ENCODE data around the gene FAM120A.
A peak's percentile ranks its signal among the peaks of the same experiment; 100 is the strongest.

The FAM120A gene

GRCh38 chr9:93476924-93477323, 25.4 kb downstream of the FAM120A start:
- TF ChIP-seq, protein P1, sequence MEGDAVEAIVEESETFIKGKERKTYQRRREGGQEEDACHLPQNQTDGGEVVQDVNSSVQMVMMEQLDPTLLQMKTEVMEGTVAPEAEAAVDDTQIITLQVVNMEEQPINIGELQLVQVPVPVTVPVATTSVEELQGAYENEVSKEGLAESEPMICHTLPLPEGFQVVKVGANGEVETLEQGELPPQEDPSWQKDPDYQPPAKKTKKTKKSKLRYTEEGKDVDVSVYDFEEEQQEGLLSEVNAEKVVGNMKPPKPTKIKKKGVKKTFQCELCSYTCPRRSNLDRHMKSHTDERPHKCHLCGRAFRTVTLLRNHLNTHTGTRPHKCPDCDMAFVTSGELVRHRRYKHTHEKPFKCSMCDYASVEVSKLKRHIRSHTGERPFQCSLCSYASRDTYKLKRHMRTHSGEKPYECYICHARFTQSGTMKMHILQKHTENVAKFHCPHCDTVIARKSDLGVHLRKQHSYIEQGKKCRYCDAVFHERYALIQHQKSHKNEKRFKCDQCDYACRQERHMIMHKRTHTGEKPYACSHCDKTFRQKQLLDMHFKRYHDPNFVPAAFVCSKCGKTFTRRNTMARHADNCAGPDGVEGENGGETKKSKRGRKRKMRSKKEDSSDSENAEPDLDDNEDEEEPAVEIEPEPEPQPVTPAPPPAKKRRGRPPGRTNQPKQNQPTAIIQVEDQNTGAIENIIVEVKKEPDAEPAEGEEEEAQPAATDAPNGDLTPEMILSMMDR (IDR thresholded peaks at IDR 0.05; ENCODE audit: low read depth, low read length), result no peak
- no peak overlapping the region for H3K4me3 ChIP-seq (replicated peaks in 1 of 2; ENCODE audit: low read depth in 2 of 2, low read length in 2 of 2)
- no peak for DNase-seq (ENCODE audit: low read depth in 2 of 2)

- TF ChIP-seq, protein P1 (IDR thresholded peaks at IDR 0.05; ENCODE audit: low read depth, low read length), result no peak
- DNase-seq (ENCODE audit: low read depth in 2 of 2), result no peak
- H3K4me3 ChIP-seq (replicated peaks in 1 of 2; ENCODE audit: low read depth in 2 of 2, low read length in 2 of 2), result no peak overlapping the region
Measured at GRCh38 chr9:93477397-93477796, 25.9 kb downstream of the FAM120A start.

- no peak overlapping the region for H3K4me3 ChIP-seq (replicated peaks in 1 of 2; ENCODE audit: low read depth in 2 of 2, low read length in 2 of 2)
- TF ChIP-seq, protein P1 (IDR thresholded peaks at IDR 0.05; ENCODE audit: low read depth, low read length), result no peak
- DNase-seq (ENCODE audit: low read depth in 2 of 2), result peak; percentile 61 to 68
Measured at GRCh38 chr9:93479726-93480125, 28.2 kb downstream of the FAM120A start.

DNA sequence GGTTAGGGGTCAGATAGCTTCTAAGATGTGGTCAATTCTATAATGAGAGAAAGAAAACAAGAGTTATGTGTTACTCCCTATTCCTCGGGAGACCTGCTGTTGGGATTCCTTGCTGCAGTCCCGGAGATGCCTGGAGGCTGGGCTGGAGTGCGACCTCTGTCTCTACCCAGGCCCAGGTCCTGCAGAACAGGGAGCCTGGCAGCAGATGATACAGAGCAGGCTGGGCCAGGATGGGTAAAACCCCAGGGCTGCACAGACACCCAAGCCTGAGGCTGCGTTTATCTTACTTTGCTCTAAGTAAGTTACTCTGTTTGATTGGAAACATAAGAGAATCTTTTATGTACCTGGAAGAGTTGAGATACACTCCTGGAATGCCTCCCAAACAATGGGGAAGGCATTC, 28.8 kb downstream of the FAM120A start:
- DNase-seq (ENCODE audit: low read depth in 2 of 2), result no peak
- no peak overlapping the region for H3K4me3 ChIP-seq (replicated peaks in 1 of 2; ENCODE audit: low read depth in 2 of 2, low read length in 2 of 2)
- TF ChIP-seq, protein P1 (IDR thresholded peaks at IDR 0.05; ENCODE audit: low read depth, low read length), result no peak

- no peak for DNase-seq (ENCODE audit: low read depth in 2 of 2)
- TF ChIP-seq, protein P1 (IDR thresholded peaks at IDR 0.05; ENCODE audit: low read depth, low read length), result no peak
- H3K4me3 ChIP-seq (replicated peaks in 1 of 2; ENCODE audit: low read depth in 2 of 2, low read length in 2 of 2), result no peak overlapping the region
Measured at GRCh38 chr9:93480728-93481324, 29.3 kb downstream of the FAM120A start.

- DNase-seq (ENCODE audit: low read depth in 2 of 2), result no peak
- no peak overlapping the region for H3K4me3 ChIP-seq (replicated peaks in 1 of 2; ENCODE audit: low read depth in 2 of 2, low read length in 2 of 2)
- TF ChIP-seq, protein P1 (IDR thresholded peaks at IDR 0.05; ENCODE audit: low read depth, low read length), result no peak
Measured at GRCh38 chr9:93483497-93483896, 32.0 kb downstream of the FAM120A start.

- TF ChIP-seq, protein P1 (IDR thresholded peaks at IDR 0.05; ENCODE audit: low read depth, low read length), result no peak
- H3K4me3 ChIP-seq (replicated peaks in 1 of 2; ENCODE audit: low read depth in 2 of 2, low read length in 2 of 2), result no peak overlapping the region
- peak in 1 of 2 donors; percentile 29 for DNase-seq (ENCODE audit: low read depth in 2 of 2)
Measured at GRCh38 chr9:93486268-93486667, 34.8 kb downstream of the FAM120A start.

Measured in cardiac fibroblast (primary cell).